ENCODE results near the gene RIC8B.

The RIC8B gene

DNA sequence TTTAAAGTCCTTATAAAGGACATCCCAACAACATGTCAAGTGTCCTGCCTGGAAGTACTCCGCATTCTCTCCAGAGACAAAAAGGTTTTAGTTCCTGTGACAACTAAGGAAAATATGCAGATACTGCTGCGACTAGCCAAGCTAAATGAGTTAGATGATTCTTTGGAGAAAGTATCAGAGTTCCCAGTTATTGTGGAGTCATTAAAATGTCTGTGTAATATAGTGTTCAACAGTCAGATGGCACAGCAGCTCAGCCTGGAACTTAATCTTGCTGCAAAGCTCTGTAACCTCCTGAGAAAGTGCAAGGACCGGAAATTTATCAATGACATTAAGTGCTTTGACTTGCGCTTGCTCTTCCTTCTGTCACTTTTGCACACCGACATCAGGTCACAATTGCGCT, 40.2 kb downstream of the RIC8B start:
- TF ChIP-seq, protein P1, sequence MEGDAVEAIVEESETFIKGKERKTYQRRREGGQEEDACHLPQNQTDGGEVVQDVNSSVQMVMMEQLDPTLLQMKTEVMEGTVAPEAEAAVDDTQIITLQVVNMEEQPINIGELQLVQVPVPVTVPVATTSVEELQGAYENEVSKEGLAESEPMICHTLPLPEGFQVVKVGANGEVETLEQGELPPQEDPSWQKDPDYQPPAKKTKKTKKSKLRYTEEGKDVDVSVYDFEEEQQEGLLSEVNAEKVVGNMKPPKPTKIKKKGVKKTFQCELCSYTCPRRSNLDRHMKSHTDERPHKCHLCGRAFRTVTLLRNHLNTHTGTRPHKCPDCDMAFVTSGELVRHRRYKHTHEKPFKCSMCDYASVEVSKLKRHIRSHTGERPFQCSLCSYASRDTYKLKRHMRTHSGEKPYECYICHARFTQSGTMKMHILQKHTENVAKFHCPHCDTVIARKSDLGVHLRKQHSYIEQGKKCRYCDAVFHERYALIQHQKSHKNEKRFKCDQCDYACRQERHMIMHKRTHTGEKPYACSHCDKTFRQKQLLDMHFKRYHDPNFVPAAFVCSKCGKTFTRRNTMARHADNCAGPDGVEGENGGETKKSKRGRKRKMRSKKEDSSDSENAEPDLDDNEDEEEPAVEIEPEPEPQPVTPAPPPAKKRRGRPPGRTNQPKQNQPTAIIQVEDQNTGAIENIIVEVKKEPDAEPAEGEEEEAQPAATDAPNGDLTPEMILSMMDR (IDR thresholded peaks at IDR 0.05; ENCODE audit: extremely low read depth, missing control alignments): no peak
- DNase-seq (ENCODE audit: low spot score): no peak

DNA sequence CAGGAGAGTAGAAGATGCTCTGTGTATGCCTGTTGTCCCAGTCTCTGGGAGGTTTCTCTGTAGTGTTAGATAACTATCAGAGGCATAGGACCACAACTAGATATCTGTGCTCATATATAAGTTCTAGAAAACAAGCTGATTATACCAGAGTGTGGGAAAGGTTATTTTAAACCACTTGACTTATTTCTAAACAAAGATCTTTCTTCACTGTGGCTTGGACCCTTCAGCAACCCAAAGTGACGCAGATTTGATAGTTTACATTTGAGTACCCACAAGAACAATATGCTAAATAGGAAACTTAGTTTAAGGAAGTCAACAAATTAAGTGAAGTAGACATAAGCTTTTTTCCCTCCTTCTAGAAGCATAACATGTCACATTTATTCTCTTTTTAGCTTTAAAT, 41.3 kb downstream of the RIC8B start:
- TF ChIP-seq, protein P1 (IDR thresholded peaks at IDR 0.05; ENCODE audit: extremely low read depth, missing control alignments): no peak
- no peak for DNase-seq (ENCODE audit: low spot score)

DNA sequence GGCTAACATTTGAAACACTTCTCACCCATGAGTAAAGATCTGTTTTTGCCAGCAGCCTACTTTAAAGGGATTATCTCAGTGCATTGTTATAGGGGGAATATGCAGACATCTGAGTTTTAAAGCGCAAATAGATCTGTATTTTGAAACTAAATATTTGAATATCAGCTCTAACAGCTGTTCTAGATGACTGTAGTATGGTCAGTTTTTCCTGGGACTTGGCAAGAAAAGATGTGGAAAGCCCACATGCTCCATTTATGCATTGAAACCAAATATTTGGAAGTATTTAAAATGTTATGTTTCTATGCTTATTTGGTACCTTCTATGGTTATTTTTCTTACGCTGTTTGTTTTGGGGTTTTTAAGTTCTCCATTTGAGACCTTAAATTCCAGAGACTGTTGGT, 41.7 kb downstream of the RIC8B start:
- no peak for DNase-seq (ENCODE audit: low spot score)
- TF ChIP-seq, protein P1 (IDR thresholded peaks at IDR 0.05; ENCODE audit: extremely low read depth, missing control alignments): no peak

DNA sequence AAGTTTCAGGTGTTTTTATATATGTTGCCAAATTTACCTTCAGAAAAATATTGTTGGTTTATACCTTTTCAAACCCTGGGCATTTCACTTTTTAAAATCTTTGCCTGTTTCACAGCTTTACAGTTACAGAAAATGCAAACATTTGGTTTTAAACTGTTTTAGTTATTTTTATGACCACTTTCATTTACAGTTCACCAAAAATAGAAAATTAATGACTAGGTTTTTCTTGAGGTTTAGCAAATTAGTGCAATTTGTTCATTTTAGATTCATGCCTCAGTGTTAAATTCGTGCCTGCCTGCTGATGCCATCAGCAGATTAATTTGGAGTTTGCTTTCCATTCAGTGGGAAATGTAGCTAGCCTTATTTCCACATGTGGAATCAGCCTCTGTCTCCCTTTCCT, 45.5 kb downstream of the RIC8B start:
- DNase-seq (ENCODE audit: low spot score): no peak
- TF ChIP-seq, protein P1 (IDR thresholded peaks at IDR 0.05; ENCODE audit: extremely low read depth, missing control alignments): no peak

DNA sequence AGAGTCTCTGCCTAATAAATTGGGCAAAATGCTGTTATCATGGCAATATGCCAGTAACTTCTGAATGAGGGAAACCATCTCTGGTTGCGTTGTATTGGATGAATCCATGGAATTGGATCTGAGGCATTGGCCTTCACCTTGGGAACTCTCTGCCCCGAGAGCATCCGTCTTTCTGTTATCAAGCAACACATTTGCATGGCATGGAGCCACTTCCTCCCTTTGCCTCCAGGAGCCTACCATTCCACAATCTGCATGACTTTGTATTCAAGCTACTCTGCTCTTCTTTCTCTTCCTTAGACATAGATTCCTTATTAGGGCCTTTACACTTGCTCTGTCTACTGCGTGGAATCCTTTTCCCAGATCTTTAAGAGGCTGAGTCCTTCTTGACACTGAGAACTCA, 57.2 kb downstream of the RIC8B start:
- TF ChIP-seq, protein P1 (IDR thresholded peaks at IDR 0.05; ENCODE audit: extremely low read depth, missing control alignments): no peak
- no peak for DNase-seq (ENCODE audit: low spot score)

DNA sequence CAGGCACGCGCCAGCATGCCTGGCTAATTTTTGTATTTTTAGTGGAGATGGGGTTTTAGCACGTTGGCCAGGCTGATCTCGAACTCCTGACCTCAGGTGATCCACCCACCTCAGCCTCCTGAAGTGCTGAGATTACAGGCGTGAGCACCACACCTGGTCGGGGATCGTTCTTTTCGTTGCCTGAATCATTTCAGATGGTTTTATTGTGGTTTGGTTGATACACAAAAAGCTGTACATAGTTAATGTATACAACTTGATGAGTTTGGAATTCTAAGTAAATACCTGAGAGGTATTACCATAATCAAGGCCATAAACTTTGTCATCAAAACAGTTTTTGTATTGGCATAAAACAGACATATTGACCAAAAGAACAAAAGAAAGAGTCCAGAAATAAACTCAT, 63.3 kb downstream of the RIC8B start:
- TF ChIP-seq, protein P1 (IDR thresholded peaks at IDR 0.05; ENCODE audit: extremely low read depth, missing control alignments): no peak
- DNase-seq (ENCODE audit: low spot score): no peak

DNA sequence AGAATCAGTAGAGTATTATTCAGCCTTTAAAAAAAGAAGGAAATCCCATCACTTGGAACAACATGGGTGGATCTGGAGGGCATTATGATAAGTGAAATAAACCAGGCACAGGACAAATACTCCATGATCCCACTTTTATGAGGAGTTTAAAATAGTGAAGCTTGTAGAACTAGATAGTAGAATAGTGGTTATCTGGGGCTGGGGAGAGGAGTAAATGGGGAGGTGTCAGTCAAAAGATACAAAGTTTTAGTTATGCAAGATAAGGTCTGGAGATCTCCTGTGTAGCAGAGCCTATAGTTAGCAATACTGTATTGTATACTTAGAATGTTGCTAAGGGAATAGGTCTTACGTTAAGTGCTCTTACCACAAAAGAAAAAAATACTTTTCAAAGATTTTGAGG, 64.9 kb downstream of the RIC8B start:
- TF ChIP-seq, protein P1 (IDR thresholded peaks at IDR 0.05; ENCODE audit: extremely low read depth, missing control alignments): no peak
- DNase-seq (ENCODE audit: low spot score): no peak

Measured in GM20000 (cell line).